H1 (cell line): ENCODE results near the gene SPATA16. TPM values are rescaled to one million over a fixed set of nuclear protein-coding genes. Genes with fewer than 3 reads are reported as not detected.

Experiments
- CBX5 ChIP-seq: fragments of 300-800, 300-1000 bp; sonication (generic); IDR thresholded peaks from 2 replicates; pipeline ENCODE4 v1.7.1; 2016; ENCODE audit warnings: antibody characterized with exemption, low read length, low read depth
- CBX8 ChIP-seq: fragments of 300-800, 300-1000 bp; sonication (generic); IDR thresholded peaks from 2 replicates; pipeline ENCODE4 v1.7.1; 2016; ENCODE audit warnings: low read depth, low read length, borderline replicate concordance
- EZH2 ChIP-seq: fragments of 200-600 bp; sonication (generic); IDR thresholded peaks from 2 replicates; pipeline ENCODE4 v1.7.1; 2012; ENCODE audit warnings: low read depth, mild to moderate bottlenecking, moderate library complexity, low read length, inconsistent platforms; ENCODE audit not compliant: severe bottlenecking
- MAFK ChIP-seq: IDR thresholded peaks from 2 replicates; pipeline ENCODE4 v1.6.1; 2012; ENCODE audit warnings: low read depth, mild to moderate bottlenecking, improper control_type of control experiment, low read length
- RFX5 ChIP-seq: IDR thresholded peaks from 2 replicates; pipeline ENCODE4 v1.6.1; 2011; ENCODE audit warnings: low read depth, low read length, improper control_type of control experiment, borderline replicate concordance
- polyA plus RNA-seq, 7 experiments: library from polyadenylated mRNA; depleted of rRNA in 3 of 7; stranded (reverse) in 5 of 7; unstranded in 2 of 7; fragments of >200 nt in 5 of 7; fragments of 200-250 nt in 2 of 7; gene quantifications; 1 replicate in 5 of 7; 2 replicates in 1 of 7; 4 replicates in 1 of 7; pipeline versions ENCODE4 v1.2.1 to v1.2.3, GENCODE V29; 2011 to 2013; ENCODE audit warnings: missing spikeins in 2 of 7, mixed read lengths in 2 of 7
- total RNA-seq: library from RNA; stranded (reverse); fragmentation: NEBNext Ultra II Directional; extraction: Animal tissue kit (Norgen Biotek cat#: 25700); gene quantifications from 2 replicates; pipeline ENCODE4 v1.2.1, GENCODE V29; 2021

SPATA16 gene
- total and polyA plus RNA-seq, 2 of the 8 experiments (the other 6 are each of a cell fraction or from before 2014, with no cell fraction given), result 0.05 to 2.7 TPM

DNA sequence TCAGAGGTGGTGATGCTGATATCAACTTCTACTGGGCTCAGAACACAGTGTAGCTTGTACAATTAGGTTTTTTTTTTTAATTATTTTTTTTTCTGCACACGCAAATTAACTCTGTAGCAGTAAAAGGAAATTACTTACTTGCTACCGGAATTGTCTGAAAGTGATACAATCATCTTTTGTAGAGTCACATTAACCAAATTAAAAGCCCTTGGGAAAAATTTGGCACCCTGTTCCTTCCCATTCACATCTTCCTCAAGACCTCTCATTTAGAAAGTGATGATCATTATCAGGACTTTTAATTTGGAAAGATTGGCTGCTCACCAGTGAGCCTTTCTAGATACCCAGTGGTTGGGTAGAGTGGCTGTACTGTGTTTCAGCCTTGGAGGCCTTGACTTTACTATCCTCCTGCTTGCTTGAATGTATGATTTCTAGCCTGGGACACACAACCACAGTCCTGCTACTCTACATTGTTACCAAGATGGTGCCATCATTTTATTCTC is 232.2 kb downstream of the SPATA16 start (continued):
- TF ChIP-seq RFX5 (no peak), CBX5 (no peak), CBX8 (no peak), EZH2 (no peak), MAFK (no peak)
